Prostate gland (tissue), 2 donors: Measurements from ENCODE around the gene CCDC13. TPM values are rescaled to one million over a fixed set of nuclear protein-coding genes. Genes with fewer than 3 reads are reported as not detected.
A peak's percentile ranks its signal among the peaks of the same experiment; 100 is the strongest.

Experiments used
- DNase-seq: peaks from one replicate; pipeline ENCODE4 v3.0.0-alpha.2; 2019; ENCODE audit warnings: low spot score
- H3K27ac ChIP-seq, 2 donors: fragments of 200-600 bp; sonication (generic); 2 replicates each; pipeline ENCODE4 v1.5.1; 2017 to 2019
- H3K27me3 ChIP-seq: fragments of 200-600 bp; sonication (generic); replicated peaks from 2 replicates; pipeline ENCODE4 v1.5.1; 2019; ENCODE audit not compliant: insufficient read depth
- H3K36me3 ChIP-seq, 2 donors: fragments of 200-600 bp; sonication (generic); 1 replicate in 1 of 2; 2 replicates in 1 of 2; pipeline versions ENCODE4 v1.5.1 to v1.8.1; 2017 to 2019
- H3K4me1 ChIP-seq: fragments of 200-600 bp; sonication (generic); replicated peaks from 2 replicates; pipeline ENCODE4 v1.5.1; 2019
- H3K4me3 ChIP-seq, 2 donors: fragments of 200-600 bp; sonication (generic); 2 replicates each; pipeline ENCODE4 v1.5.1; 2017 to 2019
- H3K9me3 ChIP-seq: fragments of 200-600 bp; sonication (generic); 2 replicates; pipeline ENCODE4 v1.5.1; 2017
- POLR2A ChIP-seq: fragments of 450-650 bp; IDR thresholded peaks from one replicate; pipeline ENCODE4 v1.6.1; 2016; ENCODE audit warnings: antibody characterized with exemption, mild to moderate bottlenecking
- POLR2AphosphoS5 ChIP-seq: sonication (generic); formaldehyde crosslinking; IDR thresholded peaks from one replicate; pipeline ENCODE4 v1.6.1; 2017; ENCODE audit warnings: antibody characterized with exemption
- WGBS: methylation state at CpG from one replicate; pipeline ENCODE4 v1.1.5; 2018; 5-methylcytosine and 5-hydroxymethylcytosine counted together
- intact Hi-C: fragments of 100-400 bp; cut with DNase I; formaldehyde crosslinking; loops from one replicate; pipeline ENCODE4 v1.14.2; 2022
- total RNA-seq, 2 donors: library from RNA; depleted of rRNA; stranded (reverse); fragments of >200 nt; gene quantifications; one replicate each; pipeline ENCODE4 v1.1.0, GENCODE V29; 2016
- TF ChIP-seq, protein P1 (sequence below), 4 experiments: fragments of 200-600 bp in 2 of 4; fragments of 450-650 bp in 2 of 4; sonication (generic) in 2 of 4; IDR thresholded peaks; 1 replicate in 3 of 4; 2 replicates in 1 of 4; pipeline ENCODE4 v1.5.1; 2016 to 2019; ENCODE audit warnings: antibody characterized with exemption in 4 of 4, mild to moderate bottlenecking in 2 of 4, moderate library complexity in 2 of 4

The CCDC13 gene
- total RNA-seq, 2 donors from 2014 or later, result 2.4 to 6.5 TPM

DNA sequence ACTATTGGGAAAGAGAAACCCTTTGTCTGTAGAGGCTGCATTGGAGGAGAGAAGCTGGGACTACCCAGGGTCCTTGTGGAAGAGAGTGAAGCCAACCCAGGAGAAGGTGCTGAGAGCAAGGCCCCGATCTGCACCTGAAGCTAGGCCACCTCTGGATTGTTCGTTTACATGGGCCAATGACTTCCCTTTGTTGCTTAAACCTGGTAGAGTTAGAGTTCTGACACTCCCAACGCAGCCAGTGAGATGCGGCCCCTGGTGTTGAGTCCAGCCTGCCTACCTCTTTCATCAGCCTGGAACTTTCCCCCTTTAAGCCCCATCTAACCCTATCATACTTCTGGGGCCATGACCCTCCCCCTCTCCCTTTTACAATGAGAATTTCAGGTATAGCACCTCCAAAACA is 30.8 kb downstream of the CCDC13 start:
- Histone ChIP-seq H3K9me3 (no peaks in the 10 kb centered on the region), H3K4me1 (peaks cover 14% of the 10 kb centered on the region), H3K27me3 (no peaks in the 10 kb centered on the region), H3K4me3 (no peak overlapping the region), H3K27ac (no peak overlapping the region), H3K36me3 (no peaks in the 10 kb centered on the region)
- WGBS, result 93% methylated on average over 4 of the region's 4 CpGs
- TF ChIP-seq, protein P1, sequence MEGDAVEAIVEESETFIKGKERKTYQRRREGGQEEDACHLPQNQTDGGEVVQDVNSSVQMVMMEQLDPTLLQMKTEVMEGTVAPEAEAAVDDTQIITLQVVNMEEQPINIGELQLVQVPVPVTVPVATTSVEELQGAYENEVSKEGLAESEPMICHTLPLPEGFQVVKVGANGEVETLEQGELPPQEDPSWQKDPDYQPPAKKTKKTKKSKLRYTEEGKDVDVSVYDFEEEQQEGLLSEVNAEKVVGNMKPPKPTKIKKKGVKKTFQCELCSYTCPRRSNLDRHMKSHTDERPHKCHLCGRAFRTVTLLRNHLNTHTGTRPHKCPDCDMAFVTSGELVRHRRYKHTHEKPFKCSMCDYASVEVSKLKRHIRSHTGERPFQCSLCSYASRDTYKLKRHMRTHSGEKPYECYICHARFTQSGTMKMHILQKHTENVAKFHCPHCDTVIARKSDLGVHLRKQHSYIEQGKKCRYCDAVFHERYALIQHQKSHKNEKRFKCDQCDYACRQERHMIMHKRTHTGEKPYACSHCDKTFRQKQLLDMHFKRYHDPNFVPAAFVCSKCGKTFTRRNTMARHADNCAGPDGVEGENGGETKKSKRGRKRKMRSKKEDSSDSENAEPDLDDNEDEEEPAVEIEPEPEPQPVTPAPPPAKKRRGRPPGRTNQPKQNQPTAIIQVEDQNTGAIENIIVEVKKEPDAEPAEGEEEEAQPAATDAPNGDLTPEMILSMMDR (IDR thresholded peaks at IDR 0.05), result no peak
- TF ChIP-seq POLR2AphosphoS5, result no peak
- TF ChIP-seq POLR2A, result no peak
- intact Hi-C loops, result loop anchor here (5.0 kb wide), 1 partner anchor 240 kb away; the partner anchor contains the start of gene VIPR1
- DNase-seq, result no peak

DNA sequence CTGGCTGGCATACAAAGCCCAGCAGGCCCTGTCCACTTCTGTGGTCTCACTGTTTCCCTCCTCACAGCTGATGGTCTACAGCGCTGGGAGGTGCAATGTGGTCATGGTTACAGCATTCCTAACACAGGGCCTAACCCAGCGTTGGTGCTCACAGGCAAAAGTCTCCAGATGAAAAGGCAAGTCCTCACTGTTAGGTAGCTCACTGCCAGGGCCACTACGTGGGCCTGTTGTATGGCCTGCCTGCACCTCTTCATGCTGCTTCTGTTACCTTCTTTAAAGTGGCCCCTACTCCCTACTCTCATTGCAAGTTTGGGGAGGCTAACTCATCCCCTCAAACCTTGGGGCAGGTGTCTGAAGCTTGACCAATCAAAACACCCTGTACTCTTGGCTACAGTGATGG is 31.3 kb downstream of the CCDC13 start:
- intact Hi-C loops, result loop anchor here (5.0 kb wide), 1 partner anchor 239 kb away; the partner anchor contains the start of gene VIPR1
- 87% methylated on average over 3 of the region's 3 CpGs for WGBS

DNA sequence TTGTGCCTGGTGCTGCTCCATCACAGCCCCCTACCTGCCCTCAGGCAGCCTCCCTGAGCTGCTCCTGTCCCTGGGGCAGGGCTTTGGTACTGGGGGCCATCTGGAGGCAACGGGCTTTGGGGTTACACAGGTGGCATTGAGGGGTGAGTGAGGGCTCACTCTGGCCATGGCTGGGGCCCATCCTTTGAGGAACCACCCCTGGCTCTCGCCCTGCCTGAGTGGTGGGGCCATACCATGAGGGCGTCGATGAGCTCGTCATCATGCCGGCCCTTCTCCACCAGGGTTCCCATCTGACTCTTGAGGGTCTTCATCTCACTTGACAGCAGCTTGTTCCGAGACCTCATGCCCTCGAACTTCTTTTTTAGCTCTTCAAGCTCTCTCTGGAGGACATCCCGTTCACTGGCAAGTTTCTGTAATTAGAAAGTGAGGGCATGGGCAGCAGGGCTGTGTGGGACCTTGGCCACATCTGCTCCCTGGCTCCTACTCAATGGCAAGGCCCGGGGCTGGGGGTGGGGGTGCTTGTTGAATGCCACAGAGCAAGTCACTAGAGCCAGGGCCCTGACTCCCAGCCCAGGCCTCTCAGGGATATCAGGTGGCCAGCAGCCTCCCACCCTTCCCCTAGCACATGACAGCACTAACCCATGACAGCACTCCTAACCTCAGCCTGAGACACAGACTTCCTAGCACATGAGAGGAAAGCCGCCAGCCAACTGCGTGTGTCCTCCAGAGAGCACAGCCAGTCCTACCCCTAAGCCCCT is 33.5 kb downstream of the CCDC13 start:
- H3K4me3 ChIP-seq, result no peak overlapping the region
- no peaks in the 10 kb centered on the region for H3K4me1 ChIP-seq
- TF ChIP-seq, protein P1 (IDR thresholded peaks at IDR 0.05), result no peak
- peak; percentile 55 for TF ChIP-seq POLR2AphosphoS5
- no peak for TF ChIP-seq POLR2A
- H3K36me3 ChIP-seq, result no peaks in the 10 kb centered on the region
- no peaks in the 10 kb centered on the region for H3K9me3 ChIP-seq
- 87% methylated on average over 12 of the region's 12 CpGs for WGBS
- DNase-seq, result no peak
- no peaks in the 10 kb centered on the region for H3K27me3 ChIP-seq
- intact Hi-C loops, result loop anchor here (5.0 kb wide), 1 partner anchor 237 kb away; the partner anchor contains the start of gene VIPR1
- H3K27ac ChIP-seq, result no peak overlapping the region

More for the DNA sequence above, 31.3 kb downstream of the CCDC13 start:
- Histone ChIP-seq H3K27ac (no peak overlapping the region), H3K4me1 (peaks cover 11% of the 10 kb centered on the region), H3K9me3 (no peaks in the 10 kb centered on the region), H3K4me3 (no peak overlapping the region), H3K27me3 (no peaks in the 10 kb centered on the region), H3K36me3 (no peaks in the 10 kb centered on the region)
- DNase-seq, result no peak
- no peak for TF ChIP-seq POLR2A
- TF ChIP-seq, protein P1 (IDR thresholded peaks at IDR 0.05), result no peak
- TF ChIP-seq POLR2AphosphoS5, result no peak

DNA sequence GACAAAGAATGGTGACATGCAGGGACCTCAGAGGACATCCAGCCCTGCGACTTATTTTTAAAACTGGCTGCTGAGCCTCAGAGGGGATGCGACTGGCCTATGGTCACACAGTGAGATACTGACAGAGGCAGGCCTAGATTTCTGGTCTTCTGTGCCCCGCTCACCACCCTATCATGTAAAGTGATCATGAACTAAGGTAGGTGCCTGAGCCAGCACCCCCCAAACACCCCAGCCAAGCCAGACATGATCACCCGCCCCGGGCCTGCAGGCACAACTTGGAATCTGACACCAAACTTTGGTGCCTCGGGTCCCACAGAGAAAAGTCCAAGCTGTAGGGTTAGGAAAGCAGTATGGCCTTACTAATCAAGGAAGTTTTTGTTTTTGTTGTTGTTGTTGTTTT is 36.5 kb downstream of the CCDC13 start:
- no peaks in the 10 kb centered on the region for H3K4me1 ChIP-seq
- H3K27me3 ChIP-seq, result no peaks in the 10 kb centered on the region
- no peak for DNase-seq
- 93% methylated on average over 6 of the region's 6 CpGs for WGBS
- H3K9me3 ChIP-seq, result no peaks in the 10 kb centered on the region
- TF ChIP-seq, protein P1 (IDR thresholded peaks at IDR 0.05), result no peak
- TF ChIP-seq POLR2AphosphoS5, result no peak
- TF ChIP-seq POLR2A, result no peak
- H3K36me3 ChIP-seq, result no peaks in the 10 kb centered on the region
- intact Hi-C loops, result no loop called here
- no peak overlapping the region for H3K27ac ChIP-seq
- H3K4me3 ChIP-seq, result no peak overlapping the region

DNA sequence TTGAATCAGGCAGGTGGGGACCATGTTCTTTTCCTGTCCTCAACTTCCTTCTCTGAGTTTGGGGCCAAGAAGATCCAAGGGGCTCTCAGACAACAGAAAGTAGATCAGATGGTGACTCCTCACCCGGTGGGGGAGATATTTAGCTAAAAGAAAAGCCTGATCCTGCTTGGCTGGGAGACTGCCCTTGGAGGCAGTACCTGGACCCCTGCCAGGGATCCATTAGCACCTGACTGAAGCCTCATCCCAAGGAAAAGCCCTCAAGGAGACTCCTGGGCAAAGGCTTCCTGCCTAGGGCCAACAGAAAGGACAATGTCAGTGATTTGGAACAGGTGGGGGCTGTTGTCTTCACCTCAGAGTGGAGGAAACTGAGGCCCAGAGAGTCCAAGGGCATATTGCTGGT is 37.0 kb downstream of the CCDC13 start:
- Histone ChIP-seq H3K9me3 (no peaks in the 10 kb centered on the region), H3K4me1 (no peaks in the 10 kb centered on the region), H3K36me3 (no peaks in the 10 kb centered on the region), H3K27ac (no peak overlapping the region), H3K27me3 (no peaks in the 10 kb centered on the region), H3K4me3 (no peak overlapping the region)
- TF ChIP-seq, protein P1 (IDR thresholded peaks at IDR 0.05), result no peak
- no peak for TF ChIP-seq POLR2AphosphoS5
- no peak for TF ChIP-seq POLR2A
- DNase-seq, result no peak
- intact Hi-C loops, result no loop called here
- WGBS, result 29% methylated on average over 1 of the region's 1 CpG
